DMS53 treated with DMSO at 0.1 percent for 48 hours (cell line): ENCODE measurements around the gene DHCR7.
"Not testable (repeated sequence)": the region's sequence is repeated elsewhere in the genome, so short reads cannot be mapped to it uniquely, and the experiment has no call there.

Experiments used
- DNase-seq: peaks from one replicate; lab custom pipeline; 2025; ENCODE audit not compliant: unreplicated experiment; lab: John Stamatoyannopoulos, UW

Gene DHCR7

DNA sequence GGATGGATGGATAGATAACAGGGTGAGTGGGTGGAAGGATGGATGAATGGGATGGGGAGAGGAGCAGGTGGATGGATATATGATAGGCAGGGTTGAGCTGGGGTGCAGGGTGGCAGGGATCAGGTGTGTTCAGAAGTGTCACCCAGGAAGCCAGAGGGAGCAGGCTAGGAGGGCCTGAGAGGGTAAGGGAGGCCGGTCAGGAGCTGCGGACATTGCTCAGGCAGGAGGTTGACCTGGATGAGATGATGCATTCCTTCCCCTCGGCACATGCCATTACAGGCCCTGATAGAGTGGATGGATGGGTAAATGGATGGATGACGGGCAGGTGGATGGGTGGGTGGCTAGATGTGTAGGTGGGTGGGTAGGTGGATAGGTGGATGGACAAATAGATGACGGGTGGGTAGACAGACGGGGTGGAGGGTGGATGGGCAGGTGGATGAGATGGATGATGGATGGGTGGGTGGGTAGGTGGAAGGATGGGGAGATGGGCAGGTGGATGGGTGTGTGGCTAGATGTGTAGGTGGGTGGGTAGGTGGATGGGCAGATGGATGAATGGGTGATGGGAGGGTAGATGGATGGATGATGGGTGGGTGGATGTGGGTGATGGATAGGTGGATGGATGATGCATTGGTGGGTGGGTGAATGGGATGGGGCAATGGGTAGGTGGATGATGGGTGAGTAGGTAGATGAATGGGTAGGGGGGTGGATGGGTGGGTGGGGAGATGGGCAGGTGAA, 8.0 kb downstream of the DHCR7 start:
- DNase-seq, result no peak

DNA sequence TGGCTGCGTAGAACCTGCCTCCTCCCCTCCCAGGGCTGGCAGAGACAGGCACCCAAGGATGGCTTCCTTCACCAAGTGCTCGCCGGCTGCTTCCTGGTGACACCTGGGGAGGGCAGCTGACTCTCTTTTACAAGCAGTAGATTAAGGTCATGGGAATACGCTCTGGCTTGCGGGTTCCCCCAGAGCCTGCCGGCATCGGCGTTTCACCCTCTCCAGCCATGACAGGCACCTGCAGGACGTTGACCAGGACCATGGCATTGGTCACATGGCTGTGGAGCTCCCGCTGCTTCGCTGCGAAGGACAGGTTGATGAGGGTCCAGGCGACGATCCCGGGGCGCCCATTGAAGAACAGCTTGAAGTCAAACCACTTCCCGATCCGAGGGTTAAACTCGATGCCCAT, 9.5 kb downstream of the DHCR7 start:
- DNase-seq, result no peak

GRCh38 chr11:71437879-71438278, 10.3 kb downstream of the DHCR7 start:
- DNase-seq, result no peak

GRCh38 chr11:71437399-71437798, 10.8 kb downstream of the DHCR7 start:
- DNase-seq, result no peak

DNA sequence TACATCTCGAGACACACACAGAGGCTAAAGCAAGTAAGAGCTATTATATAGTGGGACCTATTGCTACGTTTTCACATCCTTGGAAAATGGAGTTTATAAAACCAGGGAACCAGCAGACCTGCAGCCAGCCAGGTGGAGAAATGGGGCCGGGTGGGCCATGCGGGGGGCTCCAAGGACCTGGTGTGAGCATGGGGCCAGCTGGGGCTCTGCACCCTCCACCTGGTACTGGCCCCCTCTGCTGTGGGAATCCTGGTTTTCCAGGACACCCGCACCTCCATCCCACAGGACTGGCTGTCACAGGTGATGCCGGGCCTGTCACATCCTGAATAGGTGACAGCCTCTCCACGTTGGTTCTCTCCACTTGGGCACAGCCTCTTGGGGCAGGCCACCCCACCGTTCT, 11.3 kb downstream of the DHCR7 start:
- DNase-seq, result no peak

DNA sequence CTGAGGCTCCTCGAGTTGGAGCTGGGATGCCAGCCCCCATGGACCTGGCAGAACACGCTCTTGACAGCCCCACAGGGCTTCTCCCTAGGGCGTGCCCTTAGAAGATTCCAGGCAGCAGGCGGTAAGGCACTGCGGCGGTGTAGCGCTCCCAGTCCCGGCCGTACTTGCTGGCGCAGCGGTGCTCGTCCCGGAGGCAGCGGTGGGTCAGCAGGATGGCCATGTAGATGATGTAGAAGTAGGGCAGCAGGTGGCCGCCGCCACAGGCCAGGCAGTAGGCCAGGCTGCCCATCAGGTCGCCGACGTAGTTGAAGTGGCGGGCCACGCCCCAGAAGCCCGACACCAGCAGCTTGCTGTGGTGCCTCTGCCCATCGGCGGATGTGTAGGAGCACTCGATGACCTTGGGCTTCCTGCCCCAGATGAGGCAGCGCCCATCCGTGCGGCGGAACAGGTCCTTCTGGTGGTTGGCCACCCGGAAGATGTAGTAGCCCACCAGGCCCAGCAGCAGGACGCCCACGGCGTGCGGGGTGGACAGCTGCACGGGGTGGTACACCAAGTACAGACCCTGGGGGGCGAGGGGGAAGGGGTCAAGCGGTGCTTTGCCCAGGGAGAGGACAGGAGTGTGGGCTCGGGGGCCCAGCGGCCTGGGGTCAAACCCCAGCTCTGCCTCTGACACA, 12.8 kb downstream of the DHCR7 start:
- no peak for DNase-seq

GRCh38 chr11:71434576-71435130, 13.5 kb downstream of the DHCR7 start:
- DNase-seq, result no peak

GRCh38 chr11:71433648-71434450, 14.3 kb downstream of the DHCR7 start:
- no peak for DNase-seq

- DNase-seq, result no peak
Observed at GRCh38 chr11:71432761-71433647, 15.2 kb downstream of the DHCR7 start.

DNA sequence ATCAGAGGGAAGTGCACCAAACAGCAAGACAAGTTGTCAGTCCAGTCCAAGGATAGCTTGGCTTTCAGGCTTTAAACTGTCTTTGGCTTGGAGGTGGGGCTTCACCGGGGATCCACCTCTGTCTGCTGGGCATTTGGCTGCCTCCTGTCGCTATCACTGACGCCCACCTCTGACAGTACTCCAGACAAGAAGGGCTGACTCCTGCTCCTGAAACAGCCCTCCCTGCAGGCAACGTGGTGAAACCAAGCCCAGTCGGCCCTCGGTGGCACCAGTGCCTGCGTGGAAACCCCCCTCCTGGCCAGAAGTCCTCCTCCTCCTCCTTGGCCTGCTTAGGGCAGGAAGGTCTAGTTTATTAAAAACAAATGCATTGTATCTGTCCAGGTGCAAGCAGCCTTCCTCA, 16.9 kb downstream of the DHCR7 start:
- no peak for DNase-seq

DNA sequence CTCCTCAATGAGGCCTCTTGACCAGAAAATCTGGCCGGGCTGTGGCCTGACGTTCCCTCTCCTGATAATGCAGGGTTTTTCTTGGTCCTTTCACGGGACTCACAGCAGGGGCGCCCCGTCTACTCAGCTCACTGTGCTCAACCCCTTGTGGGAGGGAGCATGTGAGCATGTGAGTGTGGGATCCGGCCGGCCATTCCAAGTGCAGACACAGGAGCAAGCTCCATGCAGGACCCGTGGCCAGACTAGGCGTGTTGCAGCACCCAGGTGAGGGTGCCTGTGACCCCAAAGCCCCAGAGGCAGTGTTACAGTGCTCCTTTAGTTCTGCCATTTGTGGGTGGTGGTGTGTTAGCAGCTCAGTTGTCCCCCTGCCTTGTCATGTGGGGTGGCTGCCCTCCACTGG, 18.0 kb downstream of the DHCR7 start:
- no peak for DNase-seq

- DNase-seq, result no peak
Observed at GRCh38 chr11:71429701-71430100, 18.5 kb downstream of the DHCR7 start.

GRCh38 chr11:71428861-71429435, 19.2 kb downstream of the DHCR7 start:
- no peak for DNase-seq

DNA sequence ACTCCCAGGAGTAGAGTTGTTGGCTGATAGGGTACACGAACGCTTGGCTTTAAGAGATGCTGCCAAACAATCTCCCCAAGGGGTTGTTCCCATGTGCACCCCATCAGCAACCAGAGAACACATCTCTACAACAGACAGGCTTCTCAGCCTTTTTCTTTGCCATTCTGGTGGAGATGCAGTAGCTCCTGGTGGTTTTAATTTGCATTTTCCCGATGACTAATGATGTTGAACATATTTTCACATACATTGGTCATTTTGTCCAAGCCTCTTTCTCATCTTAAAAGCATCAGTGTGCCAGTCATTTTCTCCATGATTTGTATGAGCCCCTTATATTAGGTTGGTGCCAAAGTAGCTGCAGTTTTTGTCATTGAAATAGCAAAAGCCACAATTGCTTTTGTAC, 21.8 kb downstream of the DHCR7 start:
- no peak for DNase-seq

GRCh38 chr11:71425860-71426259, 22.3 kb downstream of the DHCR7 start:
- DNase-seq, result no peak

DNA sequence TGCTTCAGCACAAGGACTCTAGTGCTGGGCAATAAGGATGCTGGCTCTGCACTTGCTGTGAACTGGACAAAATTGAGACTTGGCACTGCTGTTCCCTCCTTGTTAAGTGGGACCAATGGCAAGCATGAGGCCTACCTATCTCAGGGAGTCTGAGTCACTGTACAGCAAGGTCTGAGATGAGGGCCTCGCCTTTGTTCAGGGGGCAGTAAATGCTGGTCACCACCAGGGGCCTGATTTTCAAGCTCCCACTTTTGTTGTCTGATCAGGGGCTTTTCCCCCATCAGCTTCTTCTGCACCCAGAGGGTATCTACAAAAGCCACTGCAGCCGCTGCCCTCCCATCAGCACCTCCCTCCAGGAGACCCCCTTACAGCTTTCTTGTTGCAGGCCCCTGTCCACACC, 22.8 kb downstream of the DHCR7 start:
- DNase-seq, result no peak

GRCh38 chr11:71423181-71423790, 24.9 kb downstream of the DHCR7 start:
- peak; percentile 31 for DNase-seq

DNA sequence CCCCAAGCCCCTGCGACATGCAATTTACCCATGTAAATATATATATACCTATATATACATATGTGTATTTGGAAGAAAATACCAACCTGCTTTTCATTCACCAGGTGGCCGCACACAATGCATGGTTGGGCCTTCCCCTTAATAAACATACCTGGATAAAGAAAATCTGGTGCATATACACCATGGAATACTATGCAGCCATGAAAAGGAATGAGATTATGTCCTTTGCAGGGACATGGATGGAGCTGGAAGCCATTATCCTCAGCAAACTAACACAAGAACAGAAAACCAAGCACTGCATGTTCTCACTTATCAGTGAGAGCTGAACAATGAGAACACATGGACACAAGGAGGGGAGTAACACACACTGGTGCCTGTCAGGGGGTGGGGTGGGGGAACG, 25.9 kb downstream of the DHCR7 start:
- DNase-seq, result not testable (repeated sequence)

- DNase-seq, result no peak
Observed at GRCh38 chr11:71421392-71421950, 26.7 kb downstream of the DHCR7 start.
